CD14-positive monocyte (primary cell): ENCODE data around the gene NTNG1. TPM values are rescaled to one million over a fixed set of nuclear protein-coding genes. Genes with fewer than 3 reads are reported as not detected.

Experiments used
- DNase-seq, 3 donors: peaks; one replicate each; pipeline ENCODE4 v3.0.0-alpha.2; 2011 to 2022
- H2AFZ ChIP-seq: 2 replicates; pipeline ENCODE4 v1.6.0; 2012; ENCODE audit warnings: mild to moderate bottlenecking, low read depth, low read length, inconsistent platforms; ENCODE audit not compliant: insufficient read depth, poor library complexity, severe bottlenecking
- H3K27ac ChIP-seq, 2 donors: 1 replicate in 1 of 2; 2 replicates in 1 of 2; pipeline ENCODE4 v1.5.1; 2012 to 2013; ENCODE audit warnings: low read length in 2 of 2, control low read depth in 1 of 2, inconsistent platforms in 1 of 2, low read depth in 1 of 2, mild to moderate bottlenecking in 1 of 2
- H3K27me3 ChIP-seq, 2 donors: one replicate each; pipeline versions ENCODE4 v1.6.0 to v1.6.1; 2011 to 2013; ENCODE audit warnings: low read length in 2 of 2; ENCODE audit not compliant: control insufficient read depth in 2 of 2, insufficient read depth in 2 of 2
- H3K36me3 ChIP-seq, 2 donors: replicated peaks in 1 of 2; 1 replicate in 1 of 2; 2 replicates in 1 of 2; pipeline versions ENCODE4 v1.5.1 to v1.6.1; 2012 to 2013; ENCODE audit warnings: low read length in 2 of 2, control low read depth in 1 of 2, inconsistent platforms in 1 of 2, mild to moderate bottlenecking in 1 of 2; ENCODE audit not compliant: insufficient read depth in 2 of 2, control insufficient read depth in 1 of 2
- H3K4me1 ChIP-seq, 2 donors: 1 replicate in 1 of 2; 2 replicates in 1 of 2; pipeline versions ENCODE4 v1.5.1 to v1.6.1; 2012 to 2013; ENCODE audit warnings: low read length in 2 of 2, control low read depth in 1 of 2, inconsistent platforms in 1 of 2, mild to moderate bottlenecking in 1 of 2, moderate library complexity in 1 of 2; ENCODE audit not compliant: insufficient read depth in 2 of 2, control insufficient read depth in 1 of 2
- H3K4me2 ChIP-seq: replicated peaks from 2 replicates; pipeline ENCODE3; 2012; ENCODE audit warnings: low read length, moderate library complexity, mild to moderate bottlenecking; ENCODE audit not compliant: poor library complexity, severe bottlenecking; ENCODE audit errors: extremely low read depth
- H3K4me3 ChIP-seq, 3 experiments: fragments of 200-600 bp in 1 of 3; sonication (generic) in 1 of 3; replicated peaks in 1 of 3; 1 replicate in 2 of 3; 2 replicates in 1 of 3; pipeline ENCODE4 v1.5.1; 2011 to 2013; ENCODE audit warnings: low read length in 3 of 3, mild to moderate bottlenecking in 3 of 3, control low read depth in 2 of 3, low read depth in 2 of 3, inconsistent platforms in 1 of 3, moderate library complexity in 1 of 3
- H3K79me2 ChIP-seq: 2 replicates; pipeline ENCODE4 v1.6.0; 2012; ENCODE audit warnings: mild to moderate bottlenecking, control low read depth, inconsistent platforms, low read length, moderate library complexity; ENCODE audit not compliant: insufficient read depth
- H3K9ac ChIP-seq: 2 replicates; pipeline ENCODE4 v1.6.0; 2017; ENCODE audit warnings: low read length, mild to moderate bottlenecking; ENCODE audit not compliant: insufficient read depth, poor library complexity, severe bottlenecking
- H3K9me3 ChIP-seq, 2 donors: replicated peaks in 1 of 2; 1 replicate in 1 of 2; 2 replicates in 1 of 2; pipeline versions ENCODE4 v1.5.1 to v1.6.1; 2012 to 2013; ENCODE audit warnings: low read length in 2 of 2, control low read depth in 1 of 2; ENCODE audit not compliant: control insufficient read depth in 1 of 2, insufficient read depth in 1 of 2
- H4K20me1 ChIP-seq: 2 replicates; pipeline ENCODE4 v1.6.0; 2012; ENCODE audit warnings: mild to moderate bottlenecking, low read length, control low read depth, moderate library complexity; ENCODE audit not compliant: insufficient read depth
- H3K27ac Mint-ChIP-seq, 7 donors: one replicate each; pipeline ENCODE4 v1.8.0; 2020; ENCODE audit warnings: mild to moderate bottlenecking in 7 of 7, mixed read lengths in 7 of 7, moderate library complexity in 6 of 7, inconsistent platforms in 2 of 7
- H3K27me3 Mint-ChIP-seq, 3 donors: one replicate each; pipeline ENCODE4 v1.8.0; 2021 to 2022; ENCODE audit warnings: low read depth in 3 of 3, mild to moderate bottlenecking in 3 of 3, mixed read lengths in 3 of 3, moderate library complexity in 3 of 3, inconsistent platforms in 1 of 3
- H3K36me3 Mint-ChIP-seq, 2 donors: one replicate each; pipeline ENCODE4 v1.8.0; 2020; ENCODE audit warnings: mixed read lengths in 2 of 2, inconsistent platforms in 1 of 2, mild to moderate bottlenecking in 1 of 2
- H3K4me1 Mint-ChIP-seq: one replicate; pipeline ENCODE4 v1.8.0; 2020; ENCODE audit warnings: mild to moderate bottlenecking, mixed read lengths
- H3K4me3 Mint-ChIP-seq, 2 donors: one replicate each; pipeline ENCODE4 v1.8.0; 2020; ENCODE audit warnings: mild to moderate bottlenecking in 2 of 2, mixed read lengths in 2 of 2, moderate library complexity in 1 of 2
- H3K9me3 Mint-ChIP-seq, 7 donors: one replicate each; pipeline ENCODE4 v1.8.0; 2020 to 2022; ENCODE audit warnings: mixed read lengths in 7 of 7, mild to moderate bottlenecking in 6 of 7, moderate library complexity in 6 of 7, inconsistent platforms in 2 of 7
- whole genome bisulfite sequencing: methylation state at CpG from one replicate; pipeline ENCODE4 v1.1.5; 2013; ENCODE audit warnings: missing lambda C conversion rate; ENCODE audit not compliant: insufficient coverage; 5-methylcytosine and 5-hydroxymethylcytosine counted together
- intact Hi-C, 2 donors: fragments of 100-400 bp; cut with micrococcal nuclease; formaldehyde crosslinking; loops; one replicate each; pipeline versions ENCODE4 v1.15.0 to v1.15.1; 2023
- polyA plus RNA-seq, 3 donors: library from polyadenylated mRNA; depleted of rRNA in 1 of 3; unstranded in 2 of 3; stranded (reverse) in 1 of 3; fragments of 300-500 nt in 2 of 3; fragments of >200 nt in 1 of 3; fragmentation: Illumina TruSeq in 2 of 3; gene quantifications; 1 replicate in 2 of 3; 2 replicates in 1 of 3; pipeline ENCODE4 v1.2.3, GENCODE V29; 2012 to 2021
- TF ChIP-seq, protein P1 (sequence below): fragments of 200-600 bp; IDR thresholded peaks from one replicate; pipeline ENCODE4 v1.8.0; 2022; ENCODE audit warnings: antibody characterized with exemption, mild to moderate bottlenecking

NTNG1 gene
- polyA plus RNA-seq, 3 donors = not detected

DNA sequence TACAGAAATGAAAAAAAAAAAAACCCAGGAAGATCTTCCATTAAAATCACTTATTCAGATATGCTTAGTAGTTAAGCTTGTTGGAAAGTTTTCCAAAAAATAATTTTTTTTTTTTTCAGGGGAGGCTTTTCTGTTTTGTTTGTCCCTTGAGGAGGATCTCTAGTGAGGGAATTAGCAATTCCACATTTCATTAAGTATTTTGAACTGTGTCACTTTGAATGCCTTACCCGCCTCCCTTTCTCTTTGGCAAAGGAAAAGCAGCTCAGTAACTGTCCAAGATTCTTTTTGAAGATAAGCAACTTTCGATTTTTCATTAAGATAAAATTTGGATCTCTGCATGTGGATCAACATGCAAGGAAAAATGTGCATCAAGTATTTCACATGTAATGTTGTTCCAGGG, 1.8 kb downstream of the NTNG1 start:
- intact Hi-C loops = no loop called here
- Histone ChIP-seq H3K9me3 (peaks cover 0 to 17% of the 10 kb centered on the region in 2 donors), H3K4me3 (no peak overlapping the region), H3K4me2 (no peak overlapping the region), H3K9ac (no peak overlapping the region), H2AFZ (no peak overlapping the region), H3K36me3 (no peaks in the 10 kb centered on the region), H3K79me2 (no peaks in the 10 kb centered on the region), H4K20me1 (no peaks in the 10 kb centered on the region), H3K4me1 (peaks cover 5 to 6% of the 10 kb centered on the region in 2 donors), H3K27ac (no peak overlapping the region), H3K27me3 (peaks cover 50 to 70% of the 10 kb centered on the region in 2 donors)
- TF ChIP-seq, protein P1, sequence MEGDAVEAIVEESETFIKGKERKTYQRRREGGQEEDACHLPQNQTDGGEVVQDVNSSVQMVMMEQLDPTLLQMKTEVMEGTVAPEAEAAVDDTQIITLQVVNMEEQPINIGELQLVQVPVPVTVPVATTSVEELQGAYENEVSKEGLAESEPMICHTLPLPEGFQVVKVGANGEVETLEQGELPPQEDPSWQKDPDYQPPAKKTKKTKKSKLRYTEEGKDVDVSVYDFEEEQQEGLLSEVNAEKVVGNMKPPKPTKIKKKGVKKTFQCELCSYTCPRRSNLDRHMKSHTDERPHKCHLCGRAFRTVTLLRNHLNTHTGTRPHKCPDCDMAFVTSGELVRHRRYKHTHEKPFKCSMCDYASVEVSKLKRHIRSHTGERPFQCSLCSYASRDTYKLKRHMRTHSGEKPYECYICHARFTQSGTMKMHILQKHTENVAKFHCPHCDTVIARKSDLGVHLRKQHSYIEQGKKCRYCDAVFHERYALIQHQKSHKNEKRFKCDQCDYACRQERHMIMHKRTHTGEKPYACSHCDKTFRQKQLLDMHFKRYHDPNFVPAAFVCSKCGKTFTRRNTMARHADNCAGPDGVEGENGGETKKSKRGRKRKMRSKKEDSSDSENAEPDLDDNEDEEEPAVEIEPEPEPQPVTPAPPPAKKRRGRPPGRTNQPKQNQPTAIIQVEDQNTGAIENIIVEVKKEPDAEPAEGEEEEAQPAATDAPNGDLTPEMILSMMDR = no peak
- DNase-seq = no peak
- Mint-ChIP-seq H3K4me3 (peak overlapping the region in 1 of 2 donors; percentile 59), H3K9me3 (peaks cover 0 to 16% (median 9%) of the 10 kb centered on the region in 7 donors), H3K36me3 (no peaks in the 10 kb centered on the region), H3K27ac (no peak overlapping the region), H3K4me1 (peaks cover 15% of the 10 kb centered on the region), H3K27me3 (peaks cover 51 to 62% (median 51%) of the 10 kb centered on the region in 3 donors)
- no CpG with 5 or more reads among the region's 2 CpGs for WGBS

DNA sequence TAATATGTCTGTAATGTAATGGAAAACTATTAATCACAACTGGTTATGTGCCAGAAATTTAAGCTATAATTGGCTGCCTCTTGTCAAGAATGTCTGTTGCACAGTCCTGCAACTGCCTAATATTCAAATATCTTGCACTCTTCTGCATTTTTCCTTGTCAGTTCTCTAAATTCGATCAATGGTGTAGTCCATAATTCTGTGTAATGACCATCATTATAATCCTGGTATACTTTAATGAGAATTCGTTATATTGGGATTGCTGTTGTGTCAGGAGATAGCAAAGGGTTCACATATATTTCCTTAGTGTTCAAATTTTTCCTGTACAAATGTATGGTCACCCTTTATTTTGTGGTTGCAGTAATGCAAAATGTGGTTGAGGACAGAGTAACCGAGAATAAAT, 4.8 kb downstream of the NTNG1 start:
- H3K27me3 Mint-ChIP-seq = peaks cover 23 to 35% (median 24%) of the 10 kb centered on the region in 3 donors
- Histone ChIP-seq H3K4me3 (no peak overlapping the region), H3K9ac (no peak overlapping the region), H4K20me1 (no peaks in the 10 kb centered on the region), H3K79me2 (no peaks in the 10 kb centered on the region), H3K4me2 (no peak overlapping the region), H3K27ac (no peak overlapping the region), H3K27me3 (peaks cover 27 to 44% of the 10 kb centered on the region in 2 donors), H2AFZ (no peak overlapping the region), H3K36me3 (no peaks in the 10 kb centered on the region), H3K9me3 (no peaks in the 10 kb centered on the region), H3K4me1 (peaks cover 3 to 5% of the 10 kb centered on the region in 2 donors)
- no peak for DNase-seq
- peaks cover 0 to 6% (median under 1%) of the 10 kb centered on the region in 7 donors for H3K9me3 Mint-ChIP-seq
- no peak overlapping the region for H3K4me3 Mint-ChIP-seq
- no peaks in the 10 kb centered on the region for H3K36me3 Mint-ChIP-seq
- peaks cover 10% of the 10 kb centered on the region for H3K4me1 Mint-ChIP-seq
- intact Hi-C loops = no loop called here
- WGBS = no CpG with 5 or more reads among the region's 3 CpGs
- TF ChIP-seq, protein P1 = no peak
- no peak overlapping the region for H3K27ac Mint-ChIP-seq
